Naive thymus-derived CD4-positive, alpha-beta T cell (primary cell): ENCODE measurements around the gene TGFBR3. TPM values are rescaled to one million over a fixed set of nuclear protein-coding genes. Genes with fewer than 3 reads are reported as not detected.
A peak's percentile ranks its signal among the peaks of the same experiment; 100 is the strongest.

Source experiments
- ATAC-seq: fragments of 150-1000 bp; cut with Tn5 transposase; 2 replicates; pipeline ENCODE4 v1.10.0; 2021; ENCODE audit warnings: mild to moderate bottlenecking, moderate library complexity
- CTCF ChIA-PET: fragments of 350-600 bp; sonication (Branson Sonifier 250); formaldehyde crosslinking; loops from one replicate; lab custom pipeline; 2021; ENCODE audit warnings: antibody characterized with exemption; lab: Charles Lee
- POLR2A ChIA-PET: fragments of 350-600 bp; sonication (Branson Sonifier 250); formaldehyde crosslinking; loops from one replicate; lab custom pipeline; 2021; ENCODE audit warnings: antibody characterized with exemption, inconsistent platforms; lab: Charles Lee
- DNase-seq, 9 donors: peaks; one replicate each; pipeline versions ENCODE4 v3.0.0 to v3.0.0-alpha.2; 2020 to 2022; ENCODE audit warnings: mixed read lengths in 1 of 9
- H3K27ac ChIP-seq: one replicate; pipeline ENCODE4 v1.7.0; 2013; ENCODE audit warnings: mild to moderate bottlenecking, low read depth, low read length, moderate library complexity
- H3K27me3 ChIP-seq, 2 donors: one replicate each; pipeline ENCODE4 v1.7.0; 2013; ENCODE audit warnings: low read length in 2 of 2, mild to moderate bottlenecking in 2 of 2, moderate library complexity in 2 of 2; ENCODE audit not compliant: control insufficient read depth in 2 of 2, insufficient read depth in 2 of 2
- H3K36me3 ChIP-seq, 3 experiments: 1 replicate in 2 of 3; 2 replicates in 1 of 3; pipeline ENCODE4 v1.7.0; 2013; ENCODE audit warnings: low read length in 3 of 3, mild to moderate bottlenecking in 3 of 3, moderate library complexity in 1 of 3; ENCODE audit not compliant: insufficient read depth in 3 of 3, control insufficient read depth in 2 of 3
- H3K4me1 ChIP-seq, 2 donors: one replicate each; pipeline ENCODE4 v1.7.0; 2013; ENCODE audit warnings: low read length in 2 of 2, mild to moderate bottlenecking in 2 of 2, moderate library complexity in 1 of 2; ENCODE audit not compliant: control insufficient read depth in 2 of 2, insufficient read depth in 2 of 2
- H3K4me3 ChIP-seq: 2 replicates; pipeline ENCODE4 v1.7.0; 2013; ENCODE audit warnings: mild to moderate bottlenecking, low read length
- H3K9me3 ChIP-seq, 3 experiments: 1 replicate in 2 of 3; 2 replicates in 1 of 3; pipeline ENCODE4 v1.7.0; 2013; ENCODE audit warnings: low read length in 3 of 3; ENCODE audit not compliant: control insufficient read depth in 2 of 3
- H3K27ac Mint-ChIP-seq, 9 donors: one replicate each; pipeline ENCODE4 v1.8.0; 2020 to 2022; ENCODE audit warnings: mixed read lengths in 9 of 9, mild to moderate bottlenecking in 8 of 9, moderate library complexity in 5 of 9, inconsistent platforms in 2 of 9
- H3K27me3 Mint-ChIP-seq, 5 donors: one replicate each; pipeline ENCODE4 v1.8.0; 2021 to 2022; ENCODE audit warnings: mixed read lengths in 5 of 5, mild to moderate bottlenecking in 1 of 5
- H3K36me3 Mint-ChIP-seq, 5 donors: one replicate each; pipeline ENCODE4 v1.8.0; 2020 to 2022; ENCODE audit warnings: mixed read lengths in 5 of 5, mild to moderate bottlenecking in 3 of 5, inconsistent platforms in 1 of 5
- H3K4me1 Mint-ChIP-seq, 7 donors: one replicate each; pipeline ENCODE4 v1.8.0; 2020 to 2022; ENCODE audit warnings: mixed read lengths in 7 of 7, mild to moderate bottlenecking in 3 of 7, inconsistent platforms in 1 of 7
- H3K4me3 Mint-ChIP-seq, 10 donors: one replicate each; pipeline ENCODE4 v1.8.0; 2020 to 2022; ENCODE audit warnings: mild to moderate bottlenecking in 10 of 10, mixed read lengths in 10 of 10, moderate library complexity in 6 of 10, inconsistent platforms in 2 of 10
- H3K9me3 Mint-ChIP-seq, 11 donors: one replicate each; pipeline ENCODE4 v1.8.0; 2020 to 2022; ENCODE audit warnings: mixed read lengths in 11 of 11, mild to moderate bottlenecking in 4 of 11, inconsistent platforms in 1 of 11, moderate library complexity in 1 of 11
- intact Hi-C, 2 donors: fragments of 100-400 bp; cut with micrococcal nuclease; formaldehyde crosslinking; loops; one replicate each; pipeline ENCODE4 v1.15.1; 2023
- polyA plus RNA-seq, 2 donors: library from polyadenylated mRNA; unstranded; fragments of 300-500 nt; fragmentation: Illumina TruSeq; gene quantifications; one replicate each; pipeline ENCODE4 v1.2.3, GENCODE V29; 2021
- total RNA-seq, 6 experiments: library from RNA in 5 of 6; stranded (reverse) in 5 of 6; gene quantifications; 1 replicate in 5 of 6; 2 replicates in 1 of 6; pipeline ENCODE4 v1.2.3 and lab custom pipeline; 2021 to 2026

Gene TGFBR3
- total and polyA plus RNA-seq, 7 experiments from 2014 or later = 9.4 to 36.3 (median 11.4) TPM

DNA sequence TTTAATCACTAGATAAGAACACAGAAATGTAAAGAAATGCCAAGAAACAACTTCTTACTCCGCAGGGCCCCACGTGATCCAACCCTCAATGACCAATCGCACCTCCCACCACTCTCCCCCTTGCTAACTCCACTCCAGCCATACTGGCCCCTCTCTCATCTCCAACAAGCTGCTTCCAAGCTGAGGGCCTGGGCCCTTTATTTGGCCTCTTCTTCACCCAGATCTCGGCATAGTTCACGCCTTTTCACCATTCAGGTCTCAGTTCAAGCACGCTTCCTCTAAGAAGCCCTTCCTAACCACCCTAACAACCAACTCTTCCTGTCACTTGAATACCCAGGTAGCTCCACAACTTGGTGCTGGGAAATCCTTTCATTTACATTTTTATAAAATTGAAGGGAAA, 110.7 kb downstream of the TGFBR3 start:
- no peak overlapping the region for H3K4me3 Mint-ChIP-seq
- Histone ChIP-seq H3K4me1 (no peaks in the 10 kb centered on the region), H3K36me3 (no peaks in the 10 kb centered on the region), H3K9me3 (no peaks in the 10 kb centered on the region), H3K4me3 (no peak overlapping the region), H3K27me3 (no peaks in the 10 kb centered on the region), H3K27ac (no peak overlapping the region)
- no peak for DNase-seq
- peaks cover 0 to 2% (median 0%) of the 10 kb centered on the region in 11 donors for H3K9me3 Mint-ChIP-seq
- ChIA-PET POLR2A (no interaction called here), CTCF (no interaction called here)
- peaks cover 0 to 21% (median 8%) of the 10 kb centered on the region in 5 donors for H3K36me3 Mint-ChIP-seq
- peak overlapping the region in 2 of 9 donors; percentile 50 to 71 for H3K27ac Mint-ChIP-seq
- intact Hi-C loops = no loop called here
- no peak for ATAC-seq
- H3K27me3 Mint-ChIP-seq = no peaks in the 10 kb centered on the region
- peaks cover 0 to 19% (median 7%) of the 10 kb centered on the region in 7 donors for H3K4me1 Mint-ChIP-seq

DNA sequence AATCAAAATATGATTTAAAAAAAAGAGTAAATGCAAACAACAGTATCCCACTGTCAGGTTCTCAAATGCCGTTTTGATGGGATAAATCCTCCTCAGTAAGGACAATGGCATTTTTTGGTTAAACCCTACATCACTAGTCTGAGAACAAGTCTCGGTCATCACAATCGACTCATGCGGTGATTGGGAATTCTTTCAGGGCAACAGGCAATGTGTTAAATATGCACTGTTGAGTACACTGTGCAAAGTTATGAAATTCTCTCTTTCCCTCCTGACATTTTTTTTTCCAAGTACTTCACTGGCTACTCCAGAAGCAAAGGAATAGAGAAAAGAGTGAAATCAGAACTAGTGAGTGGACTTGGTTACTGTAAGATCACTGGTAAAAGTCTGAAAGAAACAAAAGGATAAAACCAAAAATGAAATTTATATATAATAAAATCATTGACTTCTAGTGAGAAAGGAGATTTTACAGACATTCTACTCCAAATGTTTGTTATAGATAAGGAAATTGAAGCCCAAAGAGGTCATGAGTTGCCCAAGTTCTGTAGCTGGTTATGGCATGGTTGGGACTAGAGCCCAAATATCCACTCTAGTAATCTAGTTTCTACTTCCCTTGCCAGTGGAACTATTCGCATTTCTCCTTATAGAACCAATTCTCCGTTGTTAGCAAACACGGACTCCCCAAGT, 111.3 kb downstream of the TGFBR3 start:
- Histone ChIP-seq H3K27me3 (no peaks in the 10 kb centered on the region), H3K4me3 (no peak overlapping the region), H3K9me3 (no peaks in the 10 kb centered on the region), H3K36me3 (no peaks in the 10 kb centered on the region), H3K27ac (no peak overlapping the region), H3K4me1 (no peaks in the 10 kb centered on the region)
- Mint-ChIP-seq H3K27ac (no peak overlapping the region), H3K9me3 (peaks cover 0 to 2% (median 0%) of the 10 kb centered on the region in 11 donors), H3K36me3 (peaks cover 0 to 21% (median 7%) of the 10 kb centered on the region in 5 donors), H3K27me3 (no peaks in the 10 kb centered on the region), H3K4me3 (no peak overlapping the region), H3K4me1 (peaks cover 0 to 21% (median 7%) of the 10 kb centered on the region in 7 donors)
- intact Hi-C loops = no loop called here
- ChIA-PET CTCF (no interaction called here), POLR2A (no interaction called here)
- DNase-seq = no peak
- ATAC-seq = no peak

DNA sequence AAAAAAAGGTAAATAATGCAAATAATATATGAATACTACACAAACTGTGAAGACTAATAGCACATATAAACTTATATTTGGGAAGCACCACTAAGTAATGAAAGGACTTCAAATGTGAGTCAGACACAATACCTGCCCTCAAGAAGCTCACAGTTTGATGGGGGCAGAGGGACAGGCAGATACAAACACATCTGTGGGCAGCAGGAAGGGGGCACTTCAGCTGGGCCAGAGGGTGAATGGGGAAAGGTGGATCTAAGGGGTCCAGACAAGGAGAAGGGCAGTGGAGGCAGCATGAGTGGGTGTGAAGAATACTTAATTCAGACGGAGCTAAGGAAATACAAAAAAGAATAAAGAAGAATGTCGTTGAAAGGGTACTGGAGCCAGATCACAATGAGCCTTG, 114.2 kb downstream of the TGFBR3 start:
- ATAC-seq (no peak), DNase-seq (no peak)
- Histone ChIP-seq H3K9me3 (no peaks in the 10 kb centered on the region), H3K4me3 (no peak overlapping the region), H3K4me1 (no peaks in the 10 kb centered on the region), H3K27me3 (no peaks in the 10 kb centered on the region), H3K27ac (no peak overlapping the region), H3K36me3 (no peaks in the 10 kb centered on the region)
- Mint-ChIP-seq H3K27ac (no peak overlapping the region), H3K36me3 (peaks cover 0 to 17% (median 12%) of the 10 kb centered on the region in 5 donors), H3K4me1 (peaks cover 0 to 32% (median 7%) of the 10 kb centered on the region in 7 donors), H3K4me3 (peak overlapping the region in 1 of 10 donors; percentile 8), H3K9me3 (peaks cover 0 to 2% (median 0%) of the 10 kb centered on the region in 11 donors), H3K27me3 (no peaks in the 10 kb centered on the region)
- CTCF ChIA-PET = no interaction called here
- intact Hi-C loops = no loop called here
- POLR2A ChIA-PET = interaction anchor here (0.5 kb wide), 1 partner anchor 1043 kb away, joined by 3 read pairs; no protein-coding TSS in a partner anchor

DNA sequence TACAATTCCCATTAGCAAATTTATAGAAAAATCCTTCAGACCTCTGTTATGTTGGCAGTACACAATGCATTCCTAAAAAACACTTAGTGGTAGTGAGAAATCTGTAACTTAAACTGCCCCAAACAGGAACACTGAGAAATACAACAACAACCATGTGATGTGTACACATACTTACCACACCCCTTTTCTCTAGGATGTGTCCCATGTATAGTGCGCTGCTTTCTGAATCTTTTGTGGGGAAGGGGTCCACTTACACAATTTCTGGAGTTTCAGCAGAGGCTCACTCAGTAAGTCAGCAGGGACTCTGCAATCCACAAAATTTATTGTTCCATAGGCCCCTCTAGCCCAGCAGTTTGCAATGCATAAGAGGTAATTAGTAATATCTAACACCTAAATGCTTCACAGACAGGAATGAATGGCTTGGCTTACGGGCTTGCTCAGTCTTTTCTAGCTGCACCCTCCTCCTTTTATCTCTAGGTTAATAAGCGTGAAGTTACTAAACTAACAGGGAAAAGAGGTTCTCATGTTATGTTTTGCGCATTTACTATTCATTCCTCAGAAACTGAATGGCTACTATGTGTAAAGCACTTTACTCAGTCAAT, 115.2 kb downstream of the TGFBR3 start:
- Histone ChIP-seq H3K9me3 (no peaks in the 10 kb centered on the region), H3K36me3 (no peaks in the 10 kb centered on the region), H3K4me3 (no peak overlapping the region), H3K27ac (no peak overlapping the region), H3K4me1 (no peaks in the 10 kb centered on the region), H3K27me3 (no peaks in the 10 kb centered on the region)
- intact Hi-C loops = no loop called here
- no peak for ATAC-seq
- no peak overlapping the region for H3K4me3 Mint-ChIP-seq
- peaks cover 0 to 32% (median 7%) of the 10 kb centered on the region in 7 donors for H3K4me1 Mint-ChIP-seq
- no peaks in the 10 kb centered on the region for H3K27me3 Mint-ChIP-seq
- ChIA-PET POLR2A (no interaction called here), CTCF (no interaction called here)
- H3K36me3 Mint-ChIP-seq = peaks cover 0 to 19% (median 12%) of the 10 kb centered on the region in 5 donors
- H3K9me3 Mint-ChIP-seq = peaks cover 0 to 2% (median 0%) of the 10 kb centered on the region in 11 donors
- DNase-seq = no peak
- H3K27ac Mint-ChIP-seq = no peak overlapping the region

DNA sequence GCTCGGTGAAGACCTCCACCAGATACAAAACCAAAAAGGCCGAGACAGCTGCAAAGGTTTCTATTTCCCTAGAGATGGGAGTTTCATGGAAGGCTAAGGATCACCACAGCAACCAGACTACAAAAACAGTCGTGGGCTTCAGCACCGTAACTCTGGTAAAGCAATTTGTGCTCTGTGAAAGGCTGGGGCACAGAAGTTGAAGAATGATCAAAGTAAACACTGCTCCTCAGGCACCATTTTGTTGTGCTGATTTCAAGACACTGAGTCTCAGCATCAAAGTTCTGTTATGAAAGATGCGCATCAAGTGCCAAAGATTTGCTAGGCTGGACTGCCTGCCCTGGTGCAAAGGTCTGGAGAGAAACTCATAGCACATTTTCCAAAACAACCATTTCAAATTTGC, 116.2 kb downstream of the TGFBR3 start:
- H3K27me3 Mint-ChIP-seq = no peaks in the 10 kb centered on the region
- ATAC-seq (no peak), DNase-seq (no peak)
- Histone ChIP-seq H3K36me3 (no peaks in the 10 kb centered on the region), H3K9me3 (no peaks in the 10 kb centered on the region), H3K27ac (no peak overlapping the region), H3K4me1 (no peaks in the 10 kb centered on the region), H3K4me3 (no peak overlapping the region), H3K27me3 (no peaks in the 10 kb centered on the region)
- H3K9me3 Mint-ChIP-seq = peaks cover 0 to 2% (median 0%) of the 10 kb centered on the region in 11 donors
- ChIA-PET POLR2A (no interaction called here), CTCF (no interaction called here)
- intact Hi-C loops = no loop called here
- H3K4me3 Mint-ChIP-seq = no peak overlapping the region
- no peak overlapping the region for H3K27ac Mint-ChIP-seq
- H3K36me3 Mint-ChIP-seq = peaks cover 0 to 15% (median 9%) of the 10 kb centered on the region in 5 donors
- peaks cover 0 to 26% (median 3%) of the 10 kb centered on the region in 7 donors for H3K4me1 Mint-ChIP-seq

DNA sequence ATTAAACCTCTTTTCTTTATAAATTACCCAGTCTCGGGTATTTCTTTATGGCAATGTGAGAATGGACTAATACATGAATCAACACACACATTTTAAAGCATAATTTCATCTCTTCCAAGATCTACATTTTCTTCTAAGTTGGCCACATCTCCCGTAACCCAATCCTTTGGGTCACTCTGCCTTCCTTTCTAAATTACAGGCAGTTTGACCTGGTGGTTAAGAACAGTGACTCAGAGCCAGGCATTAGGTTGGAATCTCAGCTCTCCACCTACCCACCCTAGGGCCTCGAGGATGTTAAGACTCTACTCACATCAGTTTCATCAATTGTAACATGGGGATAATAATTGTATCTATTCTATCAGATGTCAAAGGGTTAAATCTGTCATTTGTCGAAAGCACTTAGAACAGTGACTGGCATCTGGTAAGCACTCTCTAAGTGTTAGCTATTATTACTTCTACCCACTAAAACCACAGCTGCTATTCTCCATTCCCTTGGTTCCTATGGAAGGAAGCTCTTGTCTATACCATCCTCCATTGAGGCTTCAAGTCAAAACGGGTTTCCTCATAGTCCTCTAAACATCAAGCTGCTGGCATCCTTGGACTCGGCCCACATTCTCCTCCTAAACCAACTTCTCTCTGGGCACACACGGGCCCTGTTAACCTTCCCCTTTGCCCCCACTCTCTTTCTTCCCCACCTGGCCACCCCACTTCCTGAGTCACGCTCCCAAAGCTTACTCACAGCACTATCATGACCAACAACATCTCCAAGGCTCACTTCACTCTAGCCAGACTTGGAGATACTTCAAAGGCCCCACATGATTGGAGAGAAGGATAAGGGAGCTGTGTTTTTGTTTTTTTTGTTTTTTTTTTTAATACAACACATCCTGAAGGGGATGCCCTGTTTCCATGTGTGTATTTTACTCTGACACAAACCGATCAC, 116.9 kb downstream of the TGFBR3 start:
- peaks cover 0 to 15% (median 10%) of the 10 kb centered on the region in 5 donors for H3K36me3 Mint-ChIP-seq
- DNase-seq (no peak), ATAC-seq (no peak)
- no peaks in the 10 kb centered on the region for H3K27me3 Mint-ChIP-seq
- Histone ChIP-seq H3K4me3 (no peak overlapping the region), H3K27ac (no peak overlapping the region), H3K4me1 (no peaks in the 10 kb centered on the region), H3K9me3 (no peaks in the 10 kb centered on the region), H3K36me3 (no peaks in the 10 kb centered on the region), H3K27me3 (no peaks in the 10 kb centered on the region)
- H3K27ac Mint-ChIP-seq = peak overlapping the region in 3 of 9 donors; percentile 12 to 82 (median 30)
- intact Hi-C loops = no loop called here
- ChIA-PET POLR2A (no interaction called here), CTCF (no interaction called here)
- H3K4me1 Mint-ChIP-seq = peaks cover 0 to 26% (median 3%) of the 10 kb centered on the region in 7 donors
- H3K9me3 Mint-ChIP-seq = peaks cover 0 to 2% (median 0%) of the 10 kb centered on the region in 11 donors
- no peak overlapping the region for H3K4me3 Mint-ChIP-seq
